Activated CD4-positive, alpha-beta T cell treated with anti-CD3 and anti-CD28 coated beads, Interleukin-2, amount 10 ng/mL, durations not matched to agents 24 days and 14 days (primary cell): ENCODE measurements around the gene WDFY1. TPM values are rescaled to one million over a fixed set of nuclear protein-coding genes. Genes with fewer than 3 reads are reported as not detected.

Experiments used
- DNase-seq: peaks from one replicate; pipeline ENCODE4 v3.0.0; 2022
- H3K27ac Mint-ChIP-seq: one replicate; pipeline ENCODE4 v1.8.0; 2022; ENCODE audit warnings: mild to moderate bottlenecking, mixed read lengths
- H3K27me3 Mint-ChIP-seq: one replicate; pipeline ENCODE4 v1.8.0; 2022; ENCODE audit warnings: mixed read lengths
- H3K36me3 Mint-ChIP-seq: one replicate; pipeline ENCODE4 v1.8.0; 2022; ENCODE audit warnings: low read depth, mild to moderate bottlenecking, mixed read lengths
- H3K4me1 Mint-ChIP-seq: one replicate; pipeline ENCODE4 v1.8.0; 2021; ENCODE audit warnings: mixed read lengths
- H3K4me3 Mint-ChIP-seq: one replicate; pipeline ENCODE4 v1.8.0; 2022; ENCODE audit warnings: mild to moderate bottlenecking, moderate library complexity, mixed read lengths
- H3K9me3 Mint-ChIP-seq: one replicate; pipeline ENCODE4 v1.8.0; 2021; ENCODE audit warnings: mixed read lengths
- intact Hi-C: fragments of 100-400 bp; cut with micrococcal nuclease; formaldehyde crosslinking; loops from one replicate; pipeline ENCODE4 v1.15.1; 2023
- total RNA-seq: library from RNA; stranded (reverse); gene quantifications from 2 replicates; pipeline ENCODE4 v1.2.3, GENCODE V29; 2022

WDFY1 gene
- total RNA-seq, 1 donor from 2014 or later = 25.3 TPM

GRCh38 chr2:223835701-223836532 lies 109.2 kb downstream of the WDFY1 start:
- no peak for DNase-seq
- intact Hi-C loops = loop anchor here (5.0 to 10.0 kb wide), 3 partner anchors 106 to 201 kb away; partner anchors contain the start of gene SERPINE2
- Mint-ChIP-seq H3K4me1 (peaks cover 16% of the 10 kb centered on the region), H3K27me3 (no peaks in the 10 kb centered on the region), H3K27ac (peak overlapping the region; percentile 5), H3K4me3 (peak overlapping the region; percentile 90), H3K36me3 (peaks cover 3% of the 10 kb centered on the region), H3K9me3 (no peaks in the 10 kb centered on the region)

- Mint-ChIP-seq H3K9me3 (no peaks in the 10 kb centered on the region), H3K27ac (no peak overlapping the region)
- intact Hi-C loops = loop anchor here (10.0 kb wide), 1 partner anchor 110 kb away; no protein-coding TSS in a partner anchor
Observed at GRCh38 chr2:223834431-223834830, 110.7 kb downstream of the WDFY1 start.

GRCh38 chr2:223832241-223832903 lies 112.8 kb downstream of the WDFY1 start:
- Mint-ChIP-seq H3K36me3 (peaks cover 6% of the 10 kb centered on the region), H3K27me3 (no peaks in the 10 kb centered on the region), H3K9me3 (no peaks in the 10 kb centered on the region), H3K4me3 (no peak overlapping the region), H3K4me1 (peaks cover 15% of the 10 kb centered on the region), H3K27ac (no peak overlapping the region)
- DNase-seq = no peak
- intact Hi-C loops = loop anchor here (10.0 kb wide), 1 partner anchor 108 kb away; no protein-coding TSS in a partner anchor

More at GRCh38 chr2:223834431-223834830, 110.7 kb downstream of the WDFY1 start:
- Mint-ChIP-seq H3K27me3 (no peaks in the 10 kb centered on the region), H3K4me3 (no peak overlapping the region), H3K36me3 (peaks cover 3% of the 10 kb centered on the region), H3K4me1 (peaks cover 16% of the 10 kb centered on the region)
- DNase-seq = no peak

- Mint-ChIP-seq H3K4me3 (no peak overlapping the region), H3K9me3 (no peaks in the 10 kb centered on the region), H3K27me3 (no peaks in the 10 kb centered on the region), H3K27ac (no peak overlapping the region), H3K4me1 (peaks cover 4% of the 10 kb centered on the region), H3K36me3 (peaks cover 3% of the 10 kb centered on the region)
- intact Hi-C loops = no loop called here
- no peak for DNase-seq
Observed at GRCh38 chr2:223829128-223829527, 116.0 kb downstream of the WDFY1 start.

DNA sequence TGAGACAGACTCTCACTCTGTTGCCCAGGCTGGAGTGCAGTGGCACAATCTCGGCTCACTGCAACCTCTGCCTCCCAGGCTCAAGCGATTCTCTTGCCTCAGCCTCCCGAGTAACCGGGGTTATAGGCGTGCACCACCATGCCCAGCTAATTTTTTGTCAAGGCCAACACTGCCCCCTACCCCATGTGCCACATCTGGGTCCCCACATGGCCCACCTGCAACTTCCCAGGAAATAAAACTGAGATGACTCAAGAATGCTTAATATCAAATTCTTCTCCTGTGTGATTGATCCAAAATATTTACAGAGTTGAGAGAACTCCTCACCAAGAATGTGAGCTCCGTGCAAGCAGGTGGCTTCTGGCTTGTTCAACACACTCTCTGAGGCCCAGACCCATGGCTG lies 116.8 kb downstream of the WDFY1 start:
- Mint-ChIP-seq H3K27me3 (no peaks in the 10 kb centered on the region), H3K36me3 (peaks cover 3% of the 10 kb centered on the region), H3K27ac (no peak overlapping the region), H3K4me1 (peaks cover 4% of the 10 kb centered on the region), H3K4me3 (no peak overlapping the region), H3K9me3 (no peaks in the 10 kb centered on the region)
- intact Hi-C loops = no loop called here
- no peak for DNase-seq

- intact Hi-C loops = no loop called here
- no peak for DNase-seq
- no peak overlapping the region for H3K27ac Mint-ChIP-seq
- no peak overlapping the region for H3K4me3 Mint-ChIP-seq
- H3K9me3 Mint-ChIP-seq = no peaks in the 10 kb centered on the region
- no peaks in the 10 kb centered on the region for H3K27me3 Mint-ChIP-seq
- H3K36me3 Mint-ChIP-seq = peaks cover 3% of the 10 kb centered on the region
- H3K4me1 Mint-ChIP-seq = peaks cover 4% of the 10 kb centered on the region
Observed at GRCh38 chr2:223826995-223827394, 118.1 kb downstream of the WDFY1 start.

Other genes with a start within 250 kb of the WDFY1 start
- gene AP1S3, start 107.8 kb downstream of the WDFY1 start, total RNA-seq = 14.1 and 17.4 TPM in 2 replicates
- 37.3 and 37.4 TPM in 2 replicates for gene MRPL44, start 12.1 kb upstream of the WDFY1 start, total RNA-seq
- 23.2 and 23.9 TPM in 2 replicates for gene SERPINE2, start 94.0 kb upstream of the WDFY1 start, total RNA-seq